OCI-LY7 (cell line): Measurements from ENCODE around the gene MYLK.

Experiments used
- EZH2phosphoT487 ChIP-seq: fragments of 200-600 bp; sonication (generic); IDR thresholded peaks from 2 replicates; pipeline ENCODE4 v1.6.1; 2018; ENCODE audit warnings: low read depth, borderline replicate concordance, mild to moderate bottlenecking, mixed run types, antibody characterized with exemption, low read length, moderate library complexity, mixed read lengths
- TF ChIP-seq, protein P1 (sequence below): fragments of 200-600 bp; sonication (generic); conservative IDR thresholded peaks from 2 replicates; pipeline ENCODE4 v1.5.1; 2014; ENCODE audit warnings: mild to moderate bottlenecking, antibody characterized with exemption, low read length, moderate library complexity, mixed read lengths

DNA sequence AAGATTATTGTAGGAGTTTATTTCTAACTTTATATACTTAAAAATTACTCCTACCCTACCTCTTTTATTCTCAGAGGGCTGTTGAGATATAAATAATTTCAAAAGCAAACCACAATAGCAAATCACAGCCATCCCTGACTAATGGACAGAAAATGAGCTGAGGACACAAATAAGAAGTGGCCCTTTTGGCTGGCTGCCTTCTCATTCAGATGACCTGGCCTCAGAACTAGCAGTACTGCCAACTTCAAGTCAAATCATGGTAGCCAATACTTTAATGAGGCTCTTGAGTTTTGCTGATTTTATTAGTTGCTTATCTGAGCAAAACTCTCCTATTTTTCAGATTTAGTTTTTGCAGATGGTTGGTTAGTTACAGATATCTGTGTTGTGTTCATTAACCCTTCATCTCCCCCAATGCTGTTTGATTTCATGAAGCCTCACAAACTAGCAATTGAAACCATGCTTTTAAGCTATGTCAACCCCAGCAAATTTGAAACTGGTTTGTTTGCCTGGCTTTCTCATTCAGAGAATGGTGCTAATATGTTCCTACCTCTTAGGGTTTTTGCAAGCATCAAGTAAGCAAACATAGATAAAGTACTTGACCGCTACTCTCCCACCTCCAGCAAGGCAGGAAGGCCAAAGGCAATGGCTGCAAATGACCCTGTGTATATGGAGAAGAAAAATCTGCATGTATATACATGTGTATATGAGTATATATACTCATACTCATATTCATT lies 225.8 kb downstream of the MYLK start:
- TF ChIP-seq, protein P1, sequence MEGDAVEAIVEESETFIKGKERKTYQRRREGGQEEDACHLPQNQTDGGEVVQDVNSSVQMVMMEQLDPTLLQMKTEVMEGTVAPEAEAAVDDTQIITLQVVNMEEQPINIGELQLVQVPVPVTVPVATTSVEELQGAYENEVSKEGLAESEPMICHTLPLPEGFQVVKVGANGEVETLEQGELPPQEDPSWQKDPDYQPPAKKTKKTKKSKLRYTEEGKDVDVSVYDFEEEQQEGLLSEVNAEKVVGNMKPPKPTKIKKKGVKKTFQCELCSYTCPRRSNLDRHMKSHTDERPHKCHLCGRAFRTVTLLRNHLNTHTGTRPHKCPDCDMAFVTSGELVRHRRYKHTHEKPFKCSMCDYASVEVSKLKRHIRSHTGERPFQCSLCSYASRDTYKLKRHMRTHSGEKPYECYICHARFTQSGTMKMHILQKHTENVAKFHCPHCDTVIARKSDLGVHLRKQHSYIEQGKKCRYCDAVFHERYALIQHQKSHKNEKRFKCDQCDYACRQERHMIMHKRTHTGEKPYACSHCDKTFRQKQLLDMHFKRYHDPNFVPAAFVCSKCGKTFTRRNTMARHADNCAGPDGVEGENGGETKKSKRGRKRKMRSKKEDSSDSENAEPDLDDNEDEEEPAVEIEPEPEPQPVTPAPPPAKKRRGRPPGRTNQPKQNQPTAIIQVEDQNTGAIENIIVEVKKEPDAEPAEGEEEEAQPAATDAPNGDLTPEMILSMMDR: no peak
- TF ChIP-seq EZH2phosphoT487: no peak
